ENCODE results near the gene GPR180. TPM values are rescaled to one million over a fixed set of nuclear protein-coding genes. Genes with fewer than 3 reads are reported as not detected.

Gene GPR180
- total RNA-seq, 1 experiment from 2014 or later, result 18.0 TPM

- no peak for DNase-seq (ENCODE audit: low read depth, low spot score)
Observed at GRCh38 chr13:94664889-94665288, 63.2 kb downstream of the GPR180 start.

GRCh38 chr13:94666065-94666464 lies 64.4 kb downstream of the GPR180 start:
- no peak for DNase-seq (ENCODE audit: low read depth, low spot score)
- in situ Hi-C loops (cut with HindIII; ENCODE audit: low pct_unique_long_range_greater_than_20kb, low sequenced_read_pairs), result no loop called here

More at GRCh38 chr13:94664889-94665288, 63.2 kb downstream of the GPR180 start:
- in situ Hi-C loops (cut with HindIII; ENCODE audit: low pct_unique_long_range_greater_than_20kb, low sequenced_read_pairs), result no loop called here

- in situ Hi-C loops (cut with HindIII; ENCODE audit: low pct_unique_long_range_greater_than_20kb, low sequenced_read_pairs), result no loop called here
Observed at GRCh38 chr13:94667190-94667589, 65.5 kb downstream of the GPR180 start.

GRCh38 chr13:94672400-94672799 lies 70.7 kb downstream of the GPR180 start:
- DNase-seq (ENCODE audit: low read depth, low spot score), result no peak
- in situ Hi-C loops (cut with HindIII; ENCODE audit: low pct_unique_long_range_greater_than_20kb, low sequenced_read_pairs), result no loop called here

More at GRCh38 chr13:94667190-94667589, 65.5 kb downstream of the GPR180 start:
- DNase-seq (ENCODE audit: low read depth, low spot score), result no peak

- DNase-seq (ENCODE audit: low read depth, low spot score), result no peak
- in situ Hi-C loops (cut with HindIII; ENCODE audit: low pct_unique_long_range_greater_than_20kb, low sequenced_read_pairs), result no loop called here
Observed at GRCh38 chr13:94673851-94674250, 72.2 kb downstream of the GPR180 start.

- in situ Hi-C loops (cut with HindIII; ENCODE audit: low pct_unique_long_range_greater_than_20kb, low sequenced_read_pairs), result no loop called here
- peak; percentile 76 for DNase-seq (ENCODE audit: low read depth, low spot score)
Observed at GRCh38 chr13:94674609-94675348, 73.1 kb downstream of the GPR180 start.

GRCh38 chr13:94677799-94678198 lies 76.1 kb downstream of the GPR180 start:
- in situ Hi-C loops (cut with HindIII; ENCODE audit: low pct_unique_long_range_greater_than_20kb, low sequenced_read_pairs), result no loop called here
- DNase-seq (ENCODE audit: low read depth, low spot score), result no peak

- no peak for DNase-seq (ENCODE audit: low read depth, low spot score)
- in situ Hi-C loops (cut with HindIII; ENCODE audit: low pct_unique_long_range_greater_than_20kb, low sequenced_read_pairs), result no loop called here
Observed at GRCh38 chr13:94678845-94679244, 77.2 kb downstream of the GPR180 start.

- in situ Hi-C loops (cut with HindIII; ENCODE audit: low pct_unique_long_range_greater_than_20kb, low sequenced_read_pairs), result no loop called here
- no peak for DNase-seq (ENCODE audit: low read depth, low spot score)
Observed at GRCh38 chr13:94679614-94680013, 78.0 kb downstream of the GPR180 start.

- in situ Hi-C loops (cut with HindIII; ENCODE audit: low pct_unique_long_range_greater_than_20kb, low sequenced_read_pairs), result no loop called here
Observed at GRCh38 chr13:94682229-94682628, 80.6 kb downstream of the GPR180 start.

GRCh38 chr13:94683409-94683808 lies 81.8 kb downstream of the GPR180 start:
- in situ Hi-C loops (cut with HindIII; ENCODE audit: low pct_unique_long_range_greater_than_20kb, low sequenced_read_pairs), result no loop called here
- DNase-seq (ENCODE audit: low read depth, low spot score), result no peak

More at GRCh38 chr13:94682229-94682628, 80.6 kb downstream of the GPR180 start:
- DNase-seq (ENCODE audit: low read depth, low spot score), result no peak

Small RNAs within 50 kb of the gene (small RNA-seq; reads per million reads assigned to genes)
- gene RNA5SP36, result 0.06 to 2.1 reads per million in 2 experiments

Other genes starting within 250 kb of the GPR180 start
- 1,230 and 1,300 TPM in 2 replicates for gene DCT, start 122.2 kb upstream of the GPR180 start, total RNA-seq (2014; rRNA removed; shearing (Covaris generic))
- gene TGDS, start 5.7 kb upstream of the GPR180 start, total RNA-seq (2014; rRNA removed; shearing (Covaris generic)), result 57.0 and 59.9 TPM in 2 replicates
- 0.08 and 0.19 TPM in 2 replicates for gene SOX21, start 110.7 kb downstream of the GPR180 start, total RNA-seq (2014; rRNA removed; shearing (Covaris generic))

Measured in SK-MEL-5 (cell line).